Measurements from ENCODE around the gene ASIC1.

DNA sequence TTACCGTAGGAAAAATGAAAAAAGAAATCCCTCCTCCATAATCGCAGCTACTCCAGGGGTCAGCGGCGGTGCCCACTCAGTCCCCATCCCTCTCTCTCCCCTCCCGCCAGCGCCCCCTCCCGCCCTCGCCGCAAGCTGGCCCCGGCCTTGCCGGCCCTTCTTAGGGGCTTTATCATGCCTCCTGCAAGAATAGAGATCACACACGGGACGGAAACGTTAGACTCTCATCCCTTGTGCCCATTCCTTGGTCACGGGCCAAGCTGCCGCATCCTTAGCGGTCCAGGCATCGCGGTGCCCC is 53.9 kb downstream of the ASIC1 start:
- TF ChIP-seq POLR2AphosphoS5 (IDR thresholded peaks at IDR 0.05) (no peak), CTCF (IDR thresholded peaks at IDR 0.05) (no peak)
